GM10847 (cell line): Measurements from ENCODE around the gene FIGNL2.

Source experiments
- POLR2A ChIP-seq: IDR thresholded peaks from 2 replicates; pipeline ENCODE4 v1.6.1; 2011; ENCODE audit not compliant: insufficient read length; ENCODE audit errors: extremely low read depth

FIGNL2 gene

DNA sequence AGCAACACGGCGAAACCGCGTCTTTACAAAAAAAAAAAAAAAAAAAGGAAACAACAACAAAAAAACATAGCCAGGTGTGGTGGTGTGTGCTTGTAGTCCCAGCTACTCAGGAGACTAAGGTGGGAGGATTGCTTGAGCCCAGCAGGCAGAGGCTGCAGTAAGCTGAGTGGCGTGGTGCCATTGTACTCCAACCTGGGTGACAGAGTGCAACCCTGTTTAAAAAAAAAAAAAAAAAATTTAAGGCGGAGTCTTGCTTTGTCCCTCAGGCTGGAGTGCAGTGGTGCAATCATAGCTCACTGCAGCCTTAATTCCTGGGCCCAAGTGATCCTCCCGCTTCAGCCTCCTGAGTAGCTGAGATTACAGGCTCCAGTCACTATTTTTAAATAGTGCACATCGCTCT, 18.2 kb upstream of the FIGNL2 start:
- no peak for TF ChIP-seq POLR2A

DNA sequence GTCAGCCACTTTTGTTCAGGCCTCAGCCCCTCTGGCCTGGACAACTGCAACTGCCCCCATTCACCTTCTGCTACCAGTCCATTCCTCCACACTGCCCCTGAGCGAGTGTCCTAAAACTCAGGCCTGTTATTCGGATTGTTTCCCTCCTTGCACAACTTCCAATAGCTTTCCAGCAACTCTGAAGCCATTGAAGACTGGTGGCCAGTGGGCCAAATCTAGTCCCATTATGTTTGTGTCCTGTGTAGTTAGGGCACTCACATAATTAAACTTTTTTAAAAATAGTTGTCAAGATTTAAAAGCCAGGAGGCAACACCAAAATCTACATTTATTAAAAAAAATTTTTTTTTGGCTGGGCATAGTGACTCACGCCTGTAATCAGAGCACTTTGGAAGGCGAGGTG, 17.8 kb upstream of the FIGNL2 start:
- TF ChIP-seq POLR2A: no peak

DNA sequence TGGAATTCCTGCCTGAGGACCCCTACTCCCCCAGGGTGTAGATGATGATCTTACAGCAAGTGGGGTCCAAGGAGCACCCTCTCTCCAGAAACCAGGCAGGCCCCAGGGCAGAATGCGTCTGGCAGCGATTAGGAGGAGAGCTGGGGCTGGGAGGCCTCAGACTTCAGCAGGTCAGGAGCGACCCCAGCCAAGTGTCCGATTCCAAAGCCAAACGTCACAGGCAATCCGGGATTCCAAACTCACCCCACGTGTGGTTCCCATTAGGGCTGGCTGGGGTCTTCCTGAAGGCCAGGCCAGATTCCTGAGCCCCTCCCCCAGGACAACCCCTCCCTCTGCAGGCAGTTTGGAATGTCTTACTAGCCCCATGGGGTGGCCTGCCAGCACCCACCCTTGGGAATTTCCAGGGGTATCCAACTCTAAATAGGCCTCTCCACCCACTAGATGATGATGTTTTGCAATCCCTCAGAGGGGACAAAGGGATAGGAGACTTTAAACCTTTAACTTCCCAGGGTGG, 17.3 kb upstream of the FIGNL2 start:
- TF ChIP-seq POLR2A: no peak

DNA sequence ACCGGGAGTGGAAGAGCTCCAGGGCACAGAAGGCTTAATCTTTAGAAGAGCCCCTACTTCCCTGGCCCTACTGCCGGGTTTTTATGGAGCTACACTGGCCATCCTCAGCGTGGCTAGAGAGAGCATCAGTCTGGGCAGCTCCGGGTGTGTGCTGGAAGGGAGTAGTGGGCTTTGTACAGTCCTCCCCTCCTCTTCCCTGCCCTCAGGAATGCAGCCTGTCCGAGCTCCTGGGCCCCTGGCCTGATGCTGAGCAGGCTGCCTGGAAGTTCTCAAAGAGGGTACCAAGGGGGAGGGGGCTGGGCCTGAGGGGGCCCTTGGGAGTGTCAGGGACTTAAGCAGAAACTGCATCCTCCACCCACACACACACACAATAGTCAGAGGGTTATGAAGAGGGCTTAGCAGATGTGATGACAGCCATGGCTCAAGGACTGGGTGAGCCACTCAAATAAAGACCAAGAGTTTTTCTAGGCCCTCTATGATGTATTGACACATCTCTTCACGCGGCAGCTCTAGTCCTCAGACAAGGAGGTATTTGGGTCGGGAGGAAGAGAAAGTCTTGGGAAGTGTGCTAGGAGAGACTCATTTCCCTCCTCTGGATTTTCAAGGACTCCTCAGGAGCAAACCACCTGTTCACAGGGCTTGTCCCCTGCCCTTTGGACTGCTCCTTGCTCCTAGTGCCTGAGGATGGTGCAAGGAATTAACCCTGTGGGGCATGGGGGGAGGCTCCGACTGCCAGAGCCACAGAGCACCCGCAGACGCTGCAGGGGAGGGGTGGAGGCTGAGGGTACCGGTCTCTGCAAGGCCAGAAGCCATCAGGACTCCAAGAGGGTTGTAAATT, 16.5 kb upstream of the FIGNL2 start:
- TF ChIP-seq POLR2A: no peak

DNA sequence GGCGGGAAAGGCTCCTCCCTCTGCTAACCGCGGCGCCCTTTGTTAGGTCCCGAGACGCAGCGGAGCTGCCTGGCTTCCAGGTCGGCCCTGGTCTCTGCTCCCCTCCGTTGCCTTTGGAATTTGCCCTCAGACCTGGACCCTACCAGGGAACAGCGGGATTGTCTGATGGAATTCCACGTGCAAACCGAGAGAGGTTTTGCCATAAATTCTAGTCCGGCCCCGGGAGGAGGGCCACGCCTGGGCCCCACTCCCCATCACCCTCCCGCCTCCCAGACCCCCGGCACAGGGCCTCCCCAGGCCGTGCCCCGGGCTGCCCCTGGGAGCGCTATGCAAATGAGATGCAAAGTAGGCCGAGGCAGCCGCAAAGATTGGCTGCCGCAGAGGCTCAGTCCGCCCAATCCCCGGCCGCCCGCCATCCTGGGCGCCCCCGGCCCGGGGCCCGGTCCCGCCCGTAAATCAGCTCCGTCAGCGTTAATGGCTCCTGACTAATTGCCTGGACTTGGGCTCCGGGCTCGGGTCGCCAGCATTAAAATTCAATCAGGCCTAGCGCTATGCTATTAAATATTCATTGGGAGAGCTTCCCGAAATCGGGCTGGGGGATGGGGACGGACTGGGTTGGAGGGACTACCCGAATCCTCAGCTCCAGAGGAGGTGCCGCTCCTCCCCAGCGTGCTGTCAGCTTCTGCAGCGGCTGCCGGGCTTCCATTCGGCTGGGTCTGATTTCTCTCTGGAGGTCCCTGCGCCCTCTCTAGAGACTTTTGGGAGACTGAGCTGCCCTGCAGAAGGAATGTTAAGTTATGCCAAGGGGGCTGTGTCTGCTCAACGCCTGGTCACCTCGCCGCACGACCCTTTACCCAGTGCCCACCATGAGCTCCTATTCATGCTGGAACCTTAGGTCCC, 15.7 kb upstream of the FIGNL2 start:
- no peak for TF ChIP-seq POLR2A

DNA sequence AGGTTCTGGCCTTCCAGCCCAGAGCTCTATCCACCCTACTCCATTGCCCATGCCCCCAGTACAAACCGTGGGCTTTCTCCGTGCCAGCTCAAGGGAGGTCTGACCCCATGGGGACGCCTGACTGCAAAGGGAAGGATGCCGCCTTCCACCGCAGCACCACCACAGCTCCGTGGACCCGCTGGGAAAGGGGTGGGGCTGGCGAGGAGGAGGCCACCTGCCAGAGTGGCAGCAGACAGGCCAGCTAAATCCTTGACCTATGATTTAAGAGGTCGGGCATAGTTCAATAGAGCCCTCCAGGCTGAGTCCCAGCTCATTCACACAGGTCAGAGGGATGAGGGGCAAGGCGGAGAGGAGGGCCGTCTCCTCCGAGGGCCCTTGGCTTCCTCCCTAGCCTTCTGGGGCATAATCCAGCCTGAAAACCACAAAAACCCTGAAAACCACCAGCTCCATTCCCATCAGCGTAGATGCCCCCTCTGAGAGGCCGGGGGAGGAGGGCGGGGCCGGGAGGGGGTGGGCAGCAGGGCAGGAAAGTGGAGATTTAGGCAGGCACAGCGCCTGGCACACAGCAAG, 14.9 kb upstream of the FIGNL2 start:
- TF ChIP-seq POLR2A: no peak

DNA sequence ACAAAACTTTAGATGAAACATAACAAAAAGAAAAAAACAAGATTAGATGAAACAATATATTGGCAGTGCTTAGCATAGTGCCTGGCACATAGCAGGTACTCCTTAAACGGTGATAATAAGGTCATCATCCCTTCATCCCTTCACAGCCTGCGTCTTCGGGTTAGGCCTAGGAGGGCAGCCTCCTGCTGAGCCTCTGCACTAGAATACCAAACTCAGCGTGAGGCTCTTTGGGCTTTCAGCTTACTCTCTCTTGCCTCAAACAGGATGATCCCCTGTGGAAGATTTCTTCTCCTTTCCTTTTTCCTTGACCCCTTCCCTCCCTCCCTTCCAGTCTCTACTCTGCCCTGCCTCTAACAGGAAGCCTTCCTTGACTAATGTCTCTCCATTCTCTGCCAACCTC, 14.4 kb upstream of the FIGNL2 start:
- no peak for TF ChIP-seq POLR2A

DNA sequence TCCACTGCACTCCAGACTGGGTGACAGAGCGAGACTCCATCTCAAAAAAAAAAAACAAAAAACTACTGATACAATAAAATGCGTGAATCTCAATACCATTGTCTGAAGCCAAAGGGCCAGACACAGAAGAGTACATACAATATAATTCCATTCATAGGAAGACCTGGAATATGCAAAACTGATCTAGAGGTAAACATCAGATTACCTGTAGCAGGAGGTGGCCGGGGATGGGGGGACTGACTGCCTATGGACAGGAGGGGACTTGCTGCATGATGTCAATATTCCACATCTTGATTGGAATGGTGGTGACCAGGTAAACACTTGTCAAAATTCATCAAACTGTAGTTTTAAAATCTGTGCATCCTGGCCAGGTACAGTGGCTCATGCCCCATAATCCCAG, 12.5 kb upstream of the FIGNL2 start:
- no peak for TF ChIP-seq POLR2A

DNA sequence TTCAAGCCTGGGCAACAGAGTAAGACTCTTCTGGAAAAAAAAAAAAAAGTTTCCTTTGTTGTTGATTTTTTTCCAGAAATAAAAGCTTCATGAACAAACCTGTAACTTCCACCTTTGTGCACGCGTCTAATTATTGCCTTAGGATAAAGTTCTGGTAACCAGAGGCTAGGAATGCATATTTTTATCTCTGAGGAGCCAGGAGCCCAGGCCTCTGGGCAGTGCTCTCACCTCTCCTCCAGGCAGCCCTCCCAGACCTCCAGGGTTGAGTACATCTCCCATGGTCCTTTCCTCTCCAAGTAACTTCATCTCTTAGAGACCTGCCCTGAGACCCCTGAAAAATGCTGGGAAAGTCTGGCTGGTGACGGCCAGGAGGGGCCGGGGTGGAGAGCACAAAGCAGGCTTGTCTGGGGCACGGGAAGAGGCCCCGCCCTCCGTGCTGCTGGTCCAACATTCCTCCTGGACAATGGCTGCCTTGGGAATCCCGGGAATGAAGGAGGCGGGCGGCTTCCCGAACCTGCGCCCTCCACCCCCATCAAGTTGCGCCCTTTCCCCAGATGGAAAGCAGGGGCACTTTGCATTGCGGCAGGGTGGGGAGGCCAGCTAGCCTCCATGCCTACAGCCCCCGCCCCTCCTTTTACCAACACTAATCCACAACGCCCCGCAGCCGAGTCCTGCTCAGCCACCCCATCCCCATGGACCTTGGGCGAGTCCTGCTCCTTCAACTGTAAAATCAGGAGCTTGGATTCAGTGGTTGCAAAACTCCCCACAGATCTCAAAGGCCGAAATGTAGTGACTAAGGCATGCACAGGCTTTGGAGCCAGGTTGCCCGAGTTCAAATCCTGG, 7.3 kb upstream of the FIGNL2 start:
- no peak for TF ChIP-seq POLR2A

DNA sequence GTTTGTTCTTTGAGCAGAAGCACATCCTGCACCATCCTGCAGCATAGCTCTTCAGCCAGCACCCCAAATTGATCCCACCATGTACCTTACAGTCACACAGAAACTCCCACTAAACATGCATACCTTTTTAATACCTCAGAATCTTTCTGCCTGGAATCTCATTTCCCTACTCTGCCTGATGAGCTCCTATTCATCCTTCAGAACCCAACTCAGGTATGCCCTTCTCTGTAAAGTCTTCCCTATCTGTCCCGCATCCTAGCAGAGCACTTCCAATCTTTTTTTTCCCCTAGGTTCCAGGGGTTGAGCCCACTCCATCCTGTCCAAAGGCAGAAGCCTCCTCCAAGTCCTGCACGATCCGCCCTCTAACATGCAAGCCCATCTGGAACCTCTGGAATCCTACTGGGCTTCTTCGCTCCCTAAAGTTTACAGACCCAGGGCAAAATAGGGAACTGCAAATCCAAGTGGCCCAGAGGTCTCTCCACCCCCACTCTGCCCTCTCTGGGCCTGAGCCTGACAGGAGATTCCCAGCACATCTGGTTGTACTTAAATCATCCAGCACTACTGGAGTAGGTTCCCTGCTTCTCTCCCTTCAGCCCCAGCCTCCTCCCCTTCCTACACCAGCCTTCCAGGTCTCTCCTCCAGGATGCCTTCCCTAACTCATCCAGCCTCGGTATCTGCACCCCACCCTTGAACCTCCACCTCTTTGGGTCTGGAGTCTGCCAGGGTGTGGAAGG, 4.1 kb upstream of the FIGNL2 start:
- no peak for TF ChIP-seq POLR2A

DNA sequence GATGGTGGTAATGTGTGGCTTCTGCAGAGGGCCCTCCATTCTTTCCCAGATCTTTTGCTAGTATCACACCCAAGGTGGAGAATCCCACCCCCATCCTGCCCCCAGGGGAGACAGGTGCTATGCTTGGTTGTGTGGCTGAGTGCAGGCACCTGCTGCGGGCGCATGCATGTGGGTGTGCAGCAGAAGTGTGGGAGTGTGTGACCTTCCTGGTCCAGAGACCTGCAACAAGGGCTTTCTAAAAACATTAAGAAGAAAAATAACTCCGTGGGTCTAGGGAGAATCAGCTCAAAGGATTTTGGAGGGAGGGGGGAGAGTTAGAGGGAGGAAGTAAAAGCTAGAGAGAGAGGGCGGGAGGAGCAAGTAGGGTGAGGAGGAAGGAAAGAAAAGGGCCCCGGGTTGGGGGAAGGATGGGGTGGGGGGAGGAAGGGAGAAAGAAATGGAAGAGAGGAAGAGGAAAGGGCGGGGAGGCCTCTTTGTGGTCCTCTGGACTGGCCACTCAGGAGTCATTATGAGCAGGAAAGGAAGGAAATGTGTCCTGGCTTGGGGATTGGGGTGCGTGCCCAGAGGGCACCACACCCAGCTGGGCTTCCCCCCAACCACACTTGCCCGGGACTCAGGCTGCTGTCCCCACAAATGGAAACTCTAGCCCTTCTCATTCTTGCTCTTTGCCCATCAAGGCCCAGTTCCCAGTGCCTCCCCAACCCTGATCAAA, 3.1 kb upstream of the FIGNL2 start:
- no peak for TF ChIP-seq POLR2A

DNA sequence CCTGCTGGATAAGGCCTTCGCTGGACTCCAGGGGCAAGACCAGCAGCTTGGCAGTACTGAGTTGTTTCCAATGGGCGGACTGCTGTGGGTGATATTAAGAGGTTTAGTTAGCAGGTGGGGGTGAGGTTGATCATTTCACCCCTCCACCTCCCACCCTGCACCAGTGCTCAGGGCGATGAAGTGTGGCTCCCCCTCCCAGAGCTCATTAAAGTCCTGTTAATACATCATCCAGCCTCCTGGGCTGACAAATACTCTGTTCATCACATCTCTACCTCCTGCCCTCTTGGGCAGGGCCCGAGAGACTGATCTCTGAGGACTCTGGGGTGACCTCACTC, 2.4 kb upstream of the FIGNL2 start:
- TF ChIP-seq POLR2A: no peak

DNA sequence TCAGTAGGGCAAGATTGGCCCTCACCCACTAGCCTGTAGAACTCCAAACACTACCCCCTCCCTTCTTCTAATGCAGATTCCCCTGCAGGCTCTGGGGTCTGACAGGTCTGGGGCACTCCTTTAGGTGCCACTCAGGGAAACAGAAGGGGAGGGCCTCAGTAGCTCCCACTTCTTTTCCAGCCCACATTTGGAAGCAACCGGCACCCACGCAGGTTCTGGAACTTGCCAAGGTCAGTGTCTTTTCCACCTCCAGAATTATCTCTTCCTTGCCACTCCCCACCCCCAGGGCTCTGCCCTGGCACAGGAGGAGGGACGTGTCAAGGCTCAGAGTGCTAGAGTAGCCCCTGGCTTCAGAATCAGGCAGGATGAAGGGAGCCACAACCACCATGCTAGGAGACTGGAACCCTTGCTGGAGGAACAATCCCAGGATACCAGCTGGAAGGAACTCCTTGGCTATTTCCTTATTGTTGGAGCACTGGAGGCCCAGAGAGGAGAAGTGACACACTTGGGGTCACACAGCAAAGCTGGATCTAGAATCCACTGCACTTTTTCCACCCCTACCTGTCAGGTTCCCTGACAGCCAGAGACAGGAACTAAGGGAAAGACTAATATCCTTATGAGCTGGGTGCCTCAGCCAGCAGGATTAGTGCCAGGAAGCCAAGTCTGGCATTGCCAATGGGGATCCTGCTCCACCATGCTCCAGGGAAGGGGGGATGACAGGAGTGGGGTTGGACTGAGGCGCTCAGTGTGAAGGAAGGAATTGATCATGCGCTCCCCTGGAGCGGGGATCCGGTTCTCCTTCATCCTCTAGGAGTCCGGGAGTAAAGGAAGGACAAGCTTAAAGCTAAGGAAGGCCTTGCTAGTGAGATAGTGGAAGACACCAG, 1.8 kb upstream of the FIGNL2 start:
- TF ChIP-seq POLR2A: no peak
